Measurements from ENCODE around the gene PHGDH.

The PHGDH gene

DNA sequence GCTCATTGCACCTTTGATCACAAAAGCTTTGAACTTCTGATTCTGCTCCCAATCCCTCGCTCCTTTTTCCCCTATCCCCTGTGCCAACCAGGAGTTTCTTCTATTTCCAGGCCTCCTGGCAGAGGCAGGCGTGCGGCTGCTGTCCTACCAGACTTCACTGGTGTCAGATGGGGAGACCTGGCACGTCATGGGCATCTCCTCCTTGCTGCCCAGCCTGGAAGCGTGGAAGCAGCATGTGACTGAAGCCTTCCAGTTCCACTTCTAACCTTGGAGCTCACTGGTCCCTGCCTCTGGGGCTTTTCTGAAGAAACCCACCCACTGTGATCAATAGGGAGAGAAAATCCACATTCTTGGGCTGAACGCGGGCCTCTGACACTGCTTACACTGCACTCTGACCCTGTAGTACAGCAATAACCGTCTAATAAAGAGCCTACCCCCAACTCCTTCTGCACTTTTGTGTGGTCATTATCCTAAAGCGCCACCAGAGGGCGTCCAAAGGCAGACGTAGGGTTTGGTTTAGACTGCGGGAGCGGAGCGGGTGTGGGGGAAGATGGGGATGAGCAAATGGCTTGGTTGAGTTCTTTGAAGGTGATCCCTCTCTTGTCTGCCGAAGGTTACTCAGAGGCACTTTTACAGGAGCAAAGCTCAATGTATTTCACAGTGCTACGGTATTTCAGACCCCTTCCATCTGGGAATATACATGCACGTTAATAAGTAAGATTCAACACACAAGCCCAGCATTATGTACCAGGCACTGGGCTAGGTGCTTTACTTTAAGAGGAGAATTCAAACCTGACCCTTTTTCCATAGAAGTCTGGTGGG is 32.3 kb downstream of the PHGDH start:
- H3K4me2 ChIP-seq (ENCODE audit: low read length), result no peak overlapping the region
- no peak overlapping the region for H3K9ac ChIP-seq (ENCODE audit: low read length)
- no peak overlapping the region for H2BK15ac ChIP-seq (replicated peaks; ENCODE audit: low read depth)
- no peak overlapping the region for H3K4me3 ChIP-seq (ENCODE audit: low read length)
- no peak overlapping the region for H3K18ac ChIP-seq (ENCODE audit: low read length)
- peak; percentile 84 for DNase-seq
- H3K79me1 ChIP-seq (ENCODE audit: low read length), result no peaks in the 10 kb centered on the region
- H2BK5ac ChIP-seq (ENCODE audit: low read length), result no peak overlapping the region
- H4K5ac ChIP-seq (ENCODE audit: low read length), result no peak overlapping the region
- H3K36me3 ChIP-seq (ENCODE audit: control insufficient read depth, insufficient read depth, low read length), result peaks cover 20% of the 10 kb centered on the region
- no peak overlapping the region for H3K27ac ChIP-seq (ENCODE audit: low read depth, low read length)
- no peaks in the 10 kb centered on the region for H3K4me1 ChIP-seq (ENCODE audit: control insufficient read depth, low read depth, low read length)
- H2BK120ac ChIP-seq (ENCODE audit: low read depth, low read length), result no peak overlapping the region
- H3K79me2 ChIP-seq (ENCODE audit: control insufficient read depth, insufficient read depth, low read length), result no peaks in the 10 kb centered on the region
- H3K23ac ChIP-seq (ENCODE audit: low read length), result no peak overlapping the region
- no peak overlapping the region for H4K8ac ChIP-seq (ENCODE audit: low read depth, low read length)
- no peaks in the 10 kb centered on the region for H3K27me3 ChIP-seq (ENCODE audit: insufficient read depth, low read length, poor library complexity)
- no peak overlapping the region for H3K4ac ChIP-seq (ENCODE audit: low read depth, low read length)
- H3K56ac ChIP-seq (ENCODE audit: low read length), result no peak overlapping the region
- no peak overlapping the region for H2AK5ac ChIP-seq (ENCODE audit: low read length)
- WGBS (ENCODE audit: extremely low coverage, insufficient coverage, low lambda C conversion rate), result no CpG with 5 or more reads among the region's 17 CpGs

DNA sequence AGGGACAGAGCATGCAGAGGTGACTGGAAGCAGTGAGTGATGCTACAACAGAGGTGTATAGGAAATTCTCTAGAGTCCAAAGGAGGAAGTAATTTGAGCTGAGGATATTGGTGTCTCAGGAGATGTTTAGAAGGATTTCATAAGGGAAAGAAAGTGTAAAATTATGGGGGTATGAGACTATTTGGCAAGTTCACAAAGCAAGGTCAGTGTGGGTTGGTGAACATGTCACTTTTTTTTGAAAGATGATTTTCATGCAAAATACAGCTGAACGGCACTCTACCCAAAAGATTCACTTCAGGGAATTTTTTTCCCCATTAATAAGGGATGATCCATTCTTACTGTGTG is 32.8 kb downstream of the PHGDH start:
- Histone ChIP-seq H3K79me2 (ENCODE audit: control insufficient read depth, insufficient read depth, low read length) (no peaks in the 10 kb centered on the region), H3K4me3 (ENCODE audit: low read length) (no peak overlapping the region), H3K27me3 (ENCODE audit: insufficient read depth, low read length, poor library complexity) (no peaks in the 10 kb centered on the region), H3K27ac (ENCODE audit: low read depth, low read length) (no peak overlapping the region), H2BK15ac (replicated peaks; ENCODE audit: low read depth) (no peak overlapping the region), H2BK120ac (ENCODE audit: low read depth, low read length) (no peak overlapping the region), H3K36me3 (ENCODE audit: control insufficient read depth, insufficient read depth, low read length) (peaks cover 17% of the 10 kb centered on the region), H3K56ac (ENCODE audit: low read length) (no peak overlapping the region), H3K18ac (ENCODE audit: low read length) (no peak overlapping the region), H3K23ac (ENCODE audit: low read length) (no peak overlapping the region), H3K4me2 (ENCODE audit: low read length) (no peak overlapping the region), H3K4ac (ENCODE audit: low read depth, low read length) (no peak overlapping the region), H3K9ac (ENCODE audit: low read length) (no peak overlapping the region), H3K4me1 (ENCODE audit: control insufficient read depth, low read depth, low read length) (no peaks in the 10 kb centered on the region), H2BK5ac (ENCODE audit: low read length) (no peak overlapping the region), H4K8ac (ENCODE audit: low read depth, low read length) (no peak overlapping the region), H4K5ac (ENCODE audit: low read length) (no peak overlapping the region), H2AK5ac (ENCODE audit: low read length) (no peak overlapping the region), H3K79me1 (ENCODE audit: low read length) (no peaks in the 10 kb centered on the region)
- DNase-seq, result no peak
- no CpG with 5 or more reads among the region's 1 CpG for WGBS (ENCODE audit: extremely low coverage, insufficient coverage, low lambda C conversion rate)

DNA sequence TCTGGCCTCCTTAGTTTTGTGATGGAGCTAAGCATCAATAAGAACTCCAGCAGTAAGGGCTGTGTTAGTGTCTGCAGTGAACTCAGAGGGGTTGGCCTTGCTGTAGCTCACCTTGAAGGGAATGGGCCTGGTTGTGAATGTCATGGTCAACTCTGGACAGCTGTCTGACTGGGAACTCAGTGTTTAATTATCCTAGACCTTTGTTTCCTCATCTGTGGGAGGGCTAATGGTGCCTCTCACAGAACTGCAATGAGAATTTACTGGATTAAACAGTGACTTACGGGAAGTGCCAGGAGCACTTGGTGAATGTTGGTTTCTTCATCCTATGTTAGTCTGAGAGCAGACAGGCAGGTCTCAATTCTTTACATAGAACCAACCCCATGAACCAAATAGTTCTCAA is 33.3 kb downstream of the PHGDH start:
- Histone ChIP-seq H3K27me3 (ENCODE audit: insufficient read depth, low read length, poor library complexity) (no peaks in the 10 kb centered on the region), H3K23ac (ENCODE audit: low read length) (no peak overlapping the region), H3K4me1 (ENCODE audit: control insufficient read depth, low read depth, low read length) (no peaks in the 10 kb centered on the region), H2BK5ac (ENCODE audit: low read length) (no peak overlapping the region), H3K4me3 (ENCODE audit: low read length) (no peak overlapping the region), H2BK15ac (replicated peaks; ENCODE audit: low read depth) (no peak overlapping the region), H3K36me3 (ENCODE audit: control insufficient read depth, insufficient read depth, low read length) (peaks cover 17% of the 10 kb centered on the region), H3K4me2 (ENCODE audit: low read length) (no peak overlapping the region), H4K5ac (ENCODE audit: low read length) (no peak overlapping the region), H3K56ac (ENCODE audit: low read length) (no peak overlapping the region), H2BK120ac (ENCODE audit: low read depth, low read length) (no peak overlapping the region), H3K9ac (ENCODE audit: low read length) (no peak overlapping the region), H3K18ac (ENCODE audit: low read length) (no peak overlapping the region), H3K79me1 (ENCODE audit: low read length) (no peaks in the 10 kb centered on the region), H3K4ac (ENCODE audit: low read depth, low read length) (no peak overlapping the region), H3K79me2 (ENCODE audit: control insufficient read depth, insufficient read depth, low read length) (no peaks in the 10 kb centered on the region), H4K8ac (ENCODE audit: low read depth, low read length) (no peak overlapping the region), H3K27ac (ENCODE audit: low read depth, low read length) (no peak overlapping the region), H2AK5ac (ENCODE audit: low read length) (no peak overlapping the region)
- WGBS (ENCODE audit: extremely low coverage, insufficient coverage, low lambda C conversion rate), result no CpG with 5 or more reads among the region's 1 CpG
- no peak for DNase-seq

- H3K4ac ChIP-seq (ENCODE audit: low read depth, low read length), result no peak overlapping the region
- peak overlapping the region; percentile 26 for H3K56ac ChIP-seq (ENCODE audit: low read length)
- peaks cover 8% of the 10 kb centered on the region for H3K36me3 ChIP-seq (ENCODE audit: control insufficient read depth, insufficient read depth, low read length)
- H3K79me2 ChIP-seq (ENCODE audit: control insufficient read depth, insufficient read depth, low read length), result no peaks in the 10 kb centered on the region
- no peak overlapping the region for H2BK5ac ChIP-seq (ENCODE audit: low read length)
- H3K4me3 ChIP-seq (ENCODE audit: low read length), result no peak overlapping the region
- no peaks in the 10 kb centered on the region for H3K79me1 ChIP-seq (ENCODE audit: low read length)
- WGBS (ENCODE audit: extremely low coverage, insufficient coverage, low lambda C conversion rate), result no CpG with 5 or more reads among the region's 3 CpGs
- no peaks in the 10 kb centered on the region for H3K4me1 ChIP-seq (ENCODE audit: control insufficient read depth, low read depth, low read length)
- H4K5ac ChIP-seq (ENCODE audit: low read length), result no peak overlapping the region
- no peak overlapping the region for H3K23ac ChIP-seq (ENCODE audit: low read length)
- no peak overlapping the region for H3K4me2 ChIP-seq (ENCODE audit: low read length)
- no peak overlapping the region for H3K27ac ChIP-seq (ENCODE audit: low read depth, low read length)
- no peak overlapping the region for H2BK120ac ChIP-seq (ENCODE audit: low read depth, low read length)
- no peak overlapping the region for H3K18ac ChIP-seq (ENCODE audit: low read length)
- peak; percentile 35 for DNase-seq
- H2AK5ac ChIP-seq (ENCODE audit: low read length), result no peak overlapping the region
- no peak overlapping the region for H3K9ac ChIP-seq (ENCODE audit: low read length)
- H3K27me3 ChIP-seq (ENCODE audit: insufficient read depth, low read length, poor library complexity), result no peaks in the 10 kb centered on the region
- no peak overlapping the region for H2BK15ac ChIP-seq (replicated peaks; ENCODE audit: low read depth)
- no peak overlapping the region for H4K8ac ChIP-seq (ENCODE audit: low read depth, low read length)
Measured at GRCh38 chr1:119747451-119747850, 35.7 kb downstream of the PHGDH start.

DNA sequence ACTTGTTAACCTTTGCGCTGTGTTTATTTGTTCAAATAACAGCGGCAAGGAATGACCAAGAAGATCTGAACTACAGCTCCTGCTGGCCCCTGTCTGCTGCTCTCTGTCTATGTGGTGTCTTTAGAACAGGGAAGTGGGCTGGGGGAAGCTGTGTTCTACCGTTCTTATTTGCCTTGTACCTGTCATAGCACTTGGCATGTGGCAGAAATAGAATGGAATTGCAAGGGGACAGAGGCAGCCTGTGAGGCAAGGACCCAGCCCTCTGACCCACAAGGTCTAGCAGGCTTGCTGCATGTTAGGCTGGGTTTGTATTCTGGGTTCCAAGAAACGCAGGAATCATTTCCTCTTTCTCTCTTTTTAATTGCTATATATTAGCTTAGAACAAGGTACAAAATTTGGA is 36.3 kb downstream of the PHGDH start:
- H3K9ac ChIP-seq (ENCODE audit: low read length), result no peak overlapping the region
- no peaks in the 10 kb centered on the region for H3K79me2 ChIP-seq (ENCODE audit: control insufficient read depth, insufficient read depth, low read length)
- no peaks in the 10 kb centered on the region for H3K4me1 ChIP-seq (ENCODE audit: control insufficient read depth, low read depth, low read length)
- no peak for DNase-seq
- H3K4ac ChIP-seq (ENCODE audit: low read depth, low read length), result no peak overlapping the region
- no peak overlapping the region for H3K4me3 ChIP-seq (ENCODE audit: low read length)
- H2AK5ac ChIP-seq (ENCODE audit: low read length), result no peak overlapping the region
- H4K5ac ChIP-seq (ENCODE audit: low read length), result no peak overlapping the region
- H3K27ac ChIP-seq (ENCODE audit: low read depth, low read length), result no peak overlapping the region
- no peak overlapping the region for H2BK15ac ChIP-seq (replicated peaks; ENCODE audit: low read depth)
- peaks cover 5% of the 10 kb centered on the region for H3K36me3 ChIP-seq (ENCODE audit: control insufficient read depth, insufficient read depth, low read length)
- H3K27me3 ChIP-seq (ENCODE audit: insufficient read depth, low read length, poor library complexity), result no peaks in the 10 kb centered on the region
- no peak overlapping the region for H3K18ac ChIP-seq (ENCODE audit: low read length)
- H3K56ac ChIP-seq (ENCODE audit: low read length), result no peak overlapping the region
- no peak overlapping the region for H3K4me2 ChIP-seq (ENCODE audit: low read length)
- no peaks in the 10 kb centered on the region for H3K79me1 ChIP-seq (ENCODE audit: low read length)
- H4K8ac ChIP-seq (ENCODE audit: low read depth, low read length), result no peak overlapping the region
- no CpG with 5 or more reads among the region's 4 CpGs for WGBS (ENCODE audit: extremely low coverage, insufficient coverage, low lambda C conversion rate)
- no peak overlapping the region for H3K23ac ChIP-seq (ENCODE audit: low read length)
- H2BK5ac ChIP-seq (ENCODE audit: low read length), result no peak overlapping the region
- no peak overlapping the region for H2BK120ac ChIP-seq (ENCODE audit: low read depth, low read length)

GRCh38 chr1:119752592-119752991 is 40.9 kb downstream of the PHGDH start:
- Histone ChIP-seq H3K27me3 (ENCODE audit: insufficient read depth, low read length, poor library complexity) (no peaks in the 10 kb centered on the region), H3K27ac (ENCODE audit: low read depth, low read length) (no peak overlapping the region), H2BK5ac (ENCODE audit: low read length) (no peak overlapping the region), H3K79me2 (ENCODE audit: control insufficient read depth, insufficient read depth, low read length) (no peaks in the 10 kb centered on the region), H2BK120ac (ENCODE audit: low read depth, low read length) (no peak overlapping the region), H3K23ac (ENCODE audit: low read length) (no peak overlapping the region), H3K56ac (ENCODE audit: low read length) (no peak overlapping the region), H4K8ac (ENCODE audit: low read depth, low read length) (no peak overlapping the region), H3K36me3 (ENCODE audit: control insufficient read depth, insufficient read depth, low read length) (no peaks in the 10 kb centered on the region), H3K79me1 (ENCODE audit: low read length) (no peaks in the 10 kb centered on the region), H2BK15ac (replicated peaks; ENCODE audit: low read depth) (no peak overlapping the region), H3K4ac (ENCODE audit: low read depth, low read length) (no peak overlapping the region), H4K5ac (ENCODE audit: low read length) (no peak overlapping the region), H3K9ac (ENCODE audit: low read length) (no peak overlapping the region), H3K4me2 (ENCODE audit: low read length) (no peak overlapping the region), H3K18ac (ENCODE audit: low read length) (no peak overlapping the region), H2AK5ac (ENCODE audit: low read length) (no peak overlapping the region), H3K4me1 (ENCODE audit: control insufficient read depth, low read depth, low read length) (no peaks in the 10 kb centered on the region), H3K4me3 (ENCODE audit: low read length) (no peak overlapping the region)
- WGBS (ENCODE audit: extremely low coverage, insufficient coverage, low lambda C conversion rate), result no CpG with 5 or more reads among the region's 4 CpGs
- no peak for DNase-seq
